Measurements from ENCODE around the gene SNRPE. TPM values are rescaled to one million over a fixed set of nuclear protein-coding genes. Genes with fewer than 3 reads are reported as not detected.
A peak's percentile ranks its signal among the peaks of the same experiment; 100 is the strongest.

Gene SNRPE
- total and polyA plus RNA-seq, 2 of the 13 experiments (the other 11 are each of a cell fraction or from before 2014, with no cell fraction given) = 146 to 281 TPM

- TF ChIP-seq MAFG (CRISPR knock-in tag; IDR thresholded peaks at IDR 0.05) = no peak
- TF ChIP-seq PTBP1 (IDR thresholded peaks at IDR 0.05; ENCODE audit: low read depth, low read length, poor library complexity, severe bottlenecking) = peak; percentile 89
- no peak for TF ChIP-seq U2AF2 (IDR thresholded peaks at IDR 0.05; ENCODE audit: low read depth, low read length)
- TF ChIP-seq HIVEP1 (CRISPR knock-in tag; IDR thresholded peaks at IDR 0.05) = peak; percentile 89
- no peak for TF ChIP-seq HNRNPL (IDR thresholded peaks at IDR 0.05; ENCODE audit: low read depth, low read length)
- TF ChIP-seq, protein P1, sequence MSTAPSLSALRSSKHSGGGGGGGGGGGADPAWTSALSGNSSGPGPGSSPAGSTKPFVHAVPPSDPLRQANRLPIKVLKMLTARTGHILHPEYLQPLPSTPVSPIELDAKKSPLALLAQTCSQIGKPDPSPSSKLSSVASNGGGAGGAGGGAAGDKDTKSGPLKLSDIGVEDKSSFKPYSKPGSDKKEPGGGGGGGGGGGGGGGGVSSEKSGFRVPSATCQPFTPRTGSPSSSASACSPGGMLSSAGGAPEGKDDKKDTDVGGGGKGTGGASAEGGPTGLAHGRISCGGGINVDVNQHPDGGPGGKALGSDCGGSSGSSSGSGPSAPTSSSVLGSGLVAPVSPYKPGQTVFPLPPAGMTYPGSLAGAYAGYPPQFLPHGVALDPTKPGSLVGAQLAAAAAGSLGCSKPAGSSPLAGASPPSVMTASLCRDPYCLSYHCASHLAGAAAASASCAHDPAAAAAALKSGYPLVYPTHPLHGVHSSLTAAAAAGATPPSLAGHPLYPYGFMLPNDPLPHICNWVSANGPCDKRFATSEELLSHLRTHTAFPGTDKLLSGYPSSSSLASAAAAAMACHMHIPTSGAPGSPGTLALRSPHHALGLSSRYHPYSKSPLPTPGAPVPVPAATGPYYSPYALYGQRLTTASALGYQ (CRISPR knock-in tag; IDR thresholded peaks at IDR 0.05) = peak; percentile 76
- no peak for TF ChIP-seq SSRP1 (CRISPR knock-in tag; IDR thresholded peaks at IDR 0.05)
- no peak for TF ChIP-seq JARID2 (CRISPR knock-in tag; IDR thresholded peaks at IDR 0.05; ENCODE audit: insufficient replicate concordance)
- TF ChIP-seq ZKSCAN5 (CRISPR knock-in tag; IDR thresholded peaks at IDR 0.05) = no peak
- peak; percentile 51; the same call in 1 of the 2 replicates for TF ChIP-seq ZNF652 (CRISPR knock-in tag; IDR thresholded peaks at IDR 0.05; ENCODE audit: borderline replicate concordance, low read depth)
- TF ChIP-seq TCF12 (IDR thresholded peaks at IDR 0.05) = no peak
- no peak for TF ChIP-seq TCF12 (CRISPR knock-in tag; IDR thresholded peaks at IDR 0.05)
- TF ChIP-seq, protein P2, sequence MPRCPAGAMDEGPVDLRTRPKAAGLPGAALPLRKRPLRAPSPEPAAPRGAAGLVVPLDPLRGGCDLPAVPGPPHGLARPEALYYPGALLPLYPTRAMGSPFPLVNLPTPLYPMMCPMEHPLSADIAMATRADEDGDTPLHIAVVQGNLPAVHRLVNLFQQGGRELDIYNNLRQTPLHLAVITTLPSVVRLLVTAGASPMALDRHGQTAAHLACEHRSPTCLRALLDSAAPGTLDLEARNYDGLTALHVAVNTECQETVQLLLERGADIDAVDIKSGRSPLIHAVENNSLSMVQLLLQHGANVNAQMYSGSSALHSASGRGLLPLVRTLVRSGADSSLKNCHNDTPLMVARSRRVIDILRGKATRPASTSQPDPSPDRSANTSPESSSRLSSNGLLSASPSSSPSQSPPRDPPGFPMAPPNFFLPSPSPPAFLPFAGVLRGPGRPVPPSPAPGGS (CRISPR knock-in tag; IDR thresholded peaks at IDR 0.05) = peak; percentile 88
- TF ChIP-seq ZNF276 (CRISPR knock-in tag; IDR thresholded peaks at IDR 0.05; ENCODE audit: low read depth) = peak; percentile 79; the same call in 1 of the 2 replicates
- 0 out of 2 replicates have a peak, but pooled peaks have one; percentile 46 for TF ChIP-seq MZF1 (CRISPR knock-in tag; IDR thresholded peaks at IDR 0.05; ENCODE audit: borderline replicate concordance)
- TF ChIP-seq, protein P3, sequence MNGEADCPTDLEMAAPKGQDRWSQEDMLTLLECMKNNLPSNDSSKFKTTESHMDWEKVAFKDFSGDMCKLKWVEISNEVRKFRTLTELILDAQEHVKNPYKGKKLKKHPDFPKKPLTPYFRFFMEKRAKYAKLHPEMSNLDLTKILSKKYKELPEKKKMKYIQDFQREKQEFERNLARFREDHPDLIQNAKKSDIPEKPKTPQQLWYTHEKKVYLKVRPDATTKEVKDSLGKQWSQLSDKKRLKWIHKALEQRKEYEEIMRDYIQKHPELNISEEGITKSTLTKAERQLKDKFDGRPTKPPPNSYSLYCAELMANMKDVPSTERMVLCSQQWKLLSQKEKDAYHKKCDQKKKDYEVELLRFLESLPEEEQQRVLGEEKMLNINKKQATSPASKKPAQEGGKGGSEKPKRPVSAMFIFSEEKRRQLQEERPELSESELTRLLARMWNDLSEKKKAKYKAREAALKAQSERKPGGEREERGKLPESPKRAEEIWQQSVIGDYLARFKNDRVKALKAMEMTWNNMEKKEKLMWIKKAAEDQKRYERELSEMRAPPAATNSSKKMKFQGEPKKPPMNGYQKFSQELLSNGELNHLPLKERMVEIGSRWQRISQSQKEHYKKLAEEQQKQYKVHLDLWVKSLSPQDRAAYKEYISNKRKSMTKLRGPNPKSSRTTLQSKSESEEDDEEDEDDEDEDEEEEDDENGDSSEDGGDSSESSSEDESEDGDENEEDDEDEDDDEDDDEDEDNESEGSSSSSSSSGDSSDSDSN (CRISPR knock-in tag; IDR thresholded peaks at IDR 0.05) = peak; percentile 62
- 0 out of 2 replicates have a peak, but pooled peaks have one; percentile 60 for TF ChIP-seq ZNF329 (CRISPR knock-in tag; IDR thresholded peaks at IDR 0.05; ENCODE audit: low read depth)
- TF ChIP-seq NAIF1 (CRISPR knock-in tag; IDR thresholded peaks at IDR 0.05; ENCODE audit: borderline replicate concordance) = peak; percentile 91
- peak; percentile 54 for TF ChIP-seq RAD51 (IDR thresholded peaks at IDR 0.05; ENCODE audit: borderline replicate concordance)
- no peak; the same call in 1 of the 2 replicates for TF ChIP-seq GTF3A (CRISPR knock-in tag; conservative IDR thresholded peaks at IDR 0.05)
- 0 out of 2 replicates have a peak, but pooled peaks have one; percentile 60 for TF ChIP-seq MTF2 (CRISPR knock-in tag; IDR thresholded peaks at IDR 0.05; ENCODE audit: borderline replicate concordance)
- TF ChIP-seq ZNF382 (CRISPR knock-in tag; IDR thresholded peaks at IDR 0.05; ENCODE audit: borderline replicate concordance) = no peak
These were observed at the start of gene SNRPE (continued) for GRCh38 chr1:203861379-203862184.

All from HepG2 (cell line).